ENCODE data around the gene TMOD4. TPM values are rescaled to one million over a fixed set of nuclear protein-coding genes. Genes with fewer than 3 reads are reported as not detected.

TMOD4 gene
- total RNA-seq, 1 experiment from 2014 or later, result 0.87 TPM

DNA sequence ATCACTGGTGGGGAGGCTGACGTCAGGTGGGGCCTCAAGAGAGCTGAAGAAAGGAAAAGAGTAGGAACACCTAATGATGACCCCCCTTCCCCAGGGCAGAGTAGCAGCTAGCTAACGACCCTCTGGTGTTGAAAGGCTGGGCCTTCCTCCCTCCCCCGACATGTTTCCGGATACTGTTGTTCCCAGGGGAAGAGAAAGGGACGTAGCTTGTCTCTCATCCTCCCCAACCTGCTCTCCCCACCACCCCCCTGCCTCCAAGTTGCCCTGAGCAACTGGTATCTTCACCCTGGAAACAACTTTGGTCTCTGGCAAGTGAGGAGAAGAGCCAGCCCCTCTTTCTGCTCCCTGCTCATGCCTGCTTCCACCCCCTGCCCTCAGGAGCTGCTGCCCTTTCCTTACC is 31.8 kb downstream of the TMOD4 start:
- DNase-seq (ENCODE audit: low read depth), result no peak

DNA sequence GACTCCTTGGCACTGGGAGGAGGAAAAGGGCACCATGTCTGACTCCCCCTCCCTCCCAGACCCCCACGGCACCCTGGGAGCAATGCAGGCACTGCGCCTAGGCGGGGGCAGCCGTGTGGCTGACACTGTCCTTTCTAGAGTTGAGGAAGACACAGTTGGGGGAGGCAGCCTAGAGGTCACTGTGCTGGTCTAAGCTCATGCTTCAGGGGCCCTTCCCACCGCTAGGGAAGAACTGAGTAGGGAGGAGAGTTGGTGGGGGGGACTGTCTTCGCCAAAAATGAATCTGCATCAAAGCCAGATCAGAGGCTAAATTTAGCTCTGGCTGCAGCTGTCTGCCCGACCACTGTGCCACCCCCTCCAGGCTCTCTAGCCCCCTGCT is 32.7 kb downstream of the TMOD4 start:
- DNase-seq (ENCODE audit: low read depth), result no peak

DNA sequence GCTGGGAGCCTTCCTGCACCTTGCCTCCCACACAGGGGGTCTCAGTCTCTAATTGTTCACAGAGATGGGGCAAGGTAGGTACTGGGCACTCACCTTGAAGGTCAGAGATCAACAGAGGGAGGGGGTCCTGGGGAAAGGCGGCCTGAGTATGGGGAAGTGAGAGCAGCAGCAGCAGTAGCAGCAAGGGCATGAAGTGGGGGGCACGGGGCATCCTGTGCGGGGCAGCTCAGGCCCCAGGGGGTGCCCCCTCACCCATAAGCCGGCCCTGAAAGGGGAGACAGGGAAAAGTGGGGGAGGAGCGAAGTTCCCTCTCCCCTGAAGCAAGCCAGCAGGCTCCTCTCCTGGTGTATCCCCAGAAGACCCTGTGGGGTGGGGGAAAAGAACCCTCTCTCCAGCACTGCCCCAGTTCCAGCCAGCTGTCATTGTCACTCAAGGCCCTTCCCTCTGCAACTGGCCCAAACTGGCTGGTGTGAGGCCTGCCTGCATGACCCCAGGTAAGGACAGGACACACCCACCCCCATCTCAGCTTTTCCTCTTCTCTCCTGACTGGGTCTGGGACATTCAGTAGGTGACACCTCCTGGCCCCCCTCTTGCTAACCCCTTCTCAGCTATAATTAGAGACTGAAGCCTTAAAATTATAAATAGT is 33.2 kb downstream of the TMOD4 start:
- no peak for DNase-seq (ENCODE audit: low read depth)

DNA sequence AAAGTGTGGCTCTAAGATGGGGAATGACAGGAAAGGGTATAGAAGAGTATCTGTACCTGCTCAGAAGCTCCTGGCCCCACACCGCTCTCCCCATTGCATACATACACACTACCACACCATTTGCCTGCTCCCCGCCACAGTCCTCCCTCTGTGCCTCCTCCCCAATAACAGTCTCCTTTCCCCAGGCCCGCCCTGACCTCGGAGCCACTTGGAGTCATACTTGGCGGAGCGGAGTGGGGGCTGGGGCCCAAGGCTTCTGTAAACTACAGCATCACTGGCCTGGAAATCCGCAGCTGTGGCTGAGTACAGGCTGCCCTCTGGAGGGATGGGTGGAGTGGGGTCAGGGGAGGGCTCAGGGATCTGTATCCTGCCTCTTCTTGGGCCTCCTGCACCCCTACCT is 38.0 kb downstream of the TMOD4 start:
- no peak for DNase-seq (ENCODE audit: low read depth)

DNA sequence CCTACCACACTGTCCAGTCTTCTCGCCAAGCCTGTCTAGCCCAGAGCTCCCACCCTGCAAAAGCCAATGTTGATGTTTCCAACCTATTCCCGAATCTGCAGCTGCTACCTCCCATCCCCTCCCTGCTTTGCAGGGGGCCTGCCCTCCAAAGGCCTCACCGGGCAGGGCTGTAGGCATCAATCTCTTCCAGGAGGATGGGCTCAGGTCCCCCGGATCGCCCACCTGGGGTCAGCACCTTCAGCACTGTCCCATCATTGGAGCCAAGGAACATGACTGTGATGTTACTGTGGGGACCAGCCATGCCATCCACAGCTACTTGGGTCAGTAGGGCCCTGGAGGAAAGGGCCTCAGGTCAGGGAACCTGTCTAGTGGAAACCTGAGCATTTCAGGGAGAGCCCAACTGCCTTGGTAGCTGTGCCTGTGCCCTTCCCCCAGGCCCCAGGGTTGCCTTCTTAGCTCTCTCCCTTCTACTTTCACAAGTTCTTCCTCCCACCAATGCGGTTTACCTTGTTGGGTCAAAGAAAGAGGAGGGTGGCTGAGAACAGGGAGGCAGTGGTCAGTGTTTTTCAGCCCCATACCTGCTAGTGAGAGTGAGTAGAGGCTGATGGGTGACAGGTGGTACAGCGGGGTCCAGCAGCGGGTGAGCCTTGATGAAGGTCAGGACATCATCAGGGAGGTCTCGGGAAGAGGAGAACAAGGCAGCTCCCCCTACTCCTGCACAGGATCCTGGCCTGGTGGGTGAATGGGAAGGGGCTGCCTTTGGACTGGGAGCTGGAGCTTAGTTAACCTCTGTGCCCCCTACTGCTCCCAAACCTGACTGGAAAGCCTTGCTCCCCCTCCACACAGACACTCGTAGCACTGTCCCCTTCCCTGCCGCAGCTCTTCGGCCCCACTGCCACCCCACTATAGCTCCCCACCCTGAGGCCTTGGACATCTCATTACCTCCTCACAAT is 40.1 kb downstream of the TMOD4 start:
- no peak for DNase-seq (ENCODE audit: low read depth)

DNA sequence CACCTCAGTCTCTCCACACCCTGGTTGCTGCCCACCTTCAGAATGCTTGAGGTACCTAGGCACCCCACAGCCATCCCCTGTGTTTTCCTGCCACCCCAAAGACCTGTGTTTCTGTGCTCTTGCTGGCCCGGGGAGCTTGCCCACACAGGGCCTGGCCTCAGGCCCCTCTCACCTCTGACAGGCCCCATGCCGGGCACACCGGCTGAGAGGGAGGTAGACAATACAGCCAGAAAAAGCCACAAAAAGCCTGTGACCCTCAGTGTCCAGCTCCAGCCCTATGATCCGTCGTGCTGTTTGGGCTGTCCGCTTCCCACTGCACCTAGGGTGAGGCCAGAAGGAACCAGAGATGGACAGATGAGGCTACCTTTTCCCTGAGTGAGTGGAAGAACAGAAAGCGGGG is 40.8 kb downstream of the TMOD4 start:
- DNase-seq (ENCODE audit: low read depth), result no peak

DNA sequence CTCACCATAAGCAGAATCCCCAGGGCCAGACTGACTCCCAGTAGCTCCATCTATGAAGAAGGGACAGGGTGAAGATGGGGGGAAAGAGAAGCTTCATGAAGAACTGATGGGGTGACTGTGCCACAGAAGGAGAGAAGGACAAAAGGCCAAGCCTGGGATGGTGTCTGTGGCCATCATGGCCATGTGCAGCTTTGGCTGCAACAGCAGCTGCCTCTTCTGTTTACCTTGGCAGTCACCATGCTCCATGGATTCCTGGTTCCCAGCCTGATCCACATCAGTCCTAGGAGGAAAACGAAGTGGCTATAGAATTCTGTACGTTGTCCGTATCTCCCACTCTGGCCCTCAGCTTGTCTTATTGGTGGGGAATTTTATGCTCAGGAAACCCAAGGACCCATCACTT is 41.4 kb downstream of the TMOD4 start:
- DNase-seq (ENCODE audit: low read depth), result no peak

DNA sequence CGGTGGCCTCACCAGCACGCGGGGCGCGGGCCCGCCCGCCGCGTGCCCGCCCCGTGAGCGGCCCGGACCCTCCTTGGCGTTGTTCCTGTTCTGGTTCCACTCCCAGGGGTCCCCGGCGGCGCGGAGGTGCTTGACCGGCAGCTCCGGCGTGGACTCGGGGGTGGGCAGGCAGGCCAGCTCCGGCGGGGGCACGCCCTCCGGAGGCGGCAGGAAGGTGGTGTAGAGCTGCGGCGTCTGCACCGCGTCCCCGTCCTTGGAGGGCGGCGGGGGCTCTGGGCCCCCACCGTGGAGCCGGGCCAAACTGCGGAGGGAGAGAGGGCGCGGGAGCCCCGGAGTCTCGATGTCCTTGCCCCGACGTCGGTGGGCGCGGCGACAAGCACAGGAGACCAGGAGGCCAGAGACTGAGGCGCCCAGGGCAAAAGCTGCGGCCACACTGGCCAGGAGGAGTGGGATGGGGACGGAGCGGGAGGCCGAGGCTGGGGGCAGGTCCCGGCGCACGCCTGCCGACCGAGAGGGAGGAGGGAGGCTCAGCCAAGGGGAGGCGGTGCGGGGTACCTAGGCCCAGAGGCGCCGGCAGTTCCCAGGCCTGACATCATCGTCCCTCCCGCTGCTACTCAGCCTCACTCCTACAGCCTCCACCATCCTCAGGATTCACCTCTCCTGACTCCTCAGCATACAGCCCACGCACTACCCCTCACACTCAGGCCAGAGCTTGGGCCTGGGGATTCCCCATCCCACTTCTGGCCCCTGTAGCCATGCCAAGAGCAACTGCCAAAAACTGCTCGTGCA is 42.6 kb downstream of the TMOD4 start:
- DNase-seq (ENCODE audit: low read depth), result no peak

DNA sequence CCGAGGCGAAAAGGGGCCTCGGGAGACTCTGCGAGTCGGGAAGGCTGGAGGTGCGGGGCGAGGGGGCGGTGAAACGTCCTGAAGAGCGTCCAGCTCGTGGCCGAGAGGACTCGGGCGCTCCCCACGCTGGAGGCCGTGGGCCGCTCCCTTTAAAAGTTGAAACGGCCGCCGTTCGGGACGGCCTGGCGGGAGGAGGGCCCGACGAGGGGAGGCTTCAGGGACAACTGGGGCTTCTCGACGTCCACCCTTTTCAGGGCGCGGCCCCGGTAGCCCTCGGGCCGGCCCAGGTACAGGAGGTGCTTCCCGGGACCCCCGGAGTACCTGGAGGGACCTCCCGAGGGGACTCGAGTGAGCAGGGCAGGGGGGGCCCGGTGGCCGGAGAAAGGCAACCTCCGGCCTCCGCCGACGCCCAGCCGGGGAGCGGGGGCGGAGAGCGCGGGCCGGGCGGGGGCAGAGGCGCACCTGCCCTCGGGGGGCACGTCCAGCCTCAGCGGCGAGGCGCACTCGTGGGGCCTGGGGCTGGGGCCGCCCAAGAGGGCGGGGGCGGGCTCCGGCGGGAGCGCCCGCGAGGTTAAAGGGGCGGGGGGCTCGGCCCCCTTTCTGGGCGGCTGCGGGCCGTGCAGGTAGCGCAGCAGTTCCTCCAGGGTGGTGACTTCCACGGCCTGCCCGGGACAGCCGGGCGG is 43.3 kb downstream of the TMOD4 start:
- DNase-seq (ENCODE audit: low read depth), result no peak

DNA sequence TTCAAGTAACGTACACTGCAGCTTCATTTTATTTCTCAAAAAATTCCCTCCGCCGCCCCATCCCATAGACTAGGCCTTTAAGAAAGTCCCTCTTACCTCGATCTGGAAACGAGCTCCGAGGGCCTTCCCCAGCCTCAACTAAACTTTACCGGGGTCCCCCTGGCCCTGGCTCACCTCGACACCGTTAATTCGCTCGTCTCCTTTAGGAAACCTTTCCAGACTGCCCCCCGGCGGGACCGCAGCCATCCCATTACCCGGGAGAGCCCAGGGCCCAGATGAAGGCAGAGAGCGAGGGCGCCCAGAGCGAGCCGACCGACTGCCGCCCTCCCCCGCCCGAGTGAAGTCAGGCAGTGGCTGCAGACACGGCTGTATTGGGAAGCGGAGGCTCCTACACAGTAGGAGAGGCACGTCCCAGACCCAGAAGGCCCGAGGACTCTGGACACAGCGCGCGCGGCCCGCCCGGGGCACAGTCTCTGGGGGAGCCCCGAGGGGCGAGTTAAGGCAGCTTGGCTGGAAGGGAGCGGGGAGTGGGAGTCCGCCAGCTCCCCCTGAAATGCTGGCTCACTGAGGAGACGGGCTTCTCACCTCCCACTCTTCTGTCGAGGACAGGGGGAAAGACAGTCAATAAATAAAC is 44.0 kb downstream of the TMOD4 start:
- DNase-seq (ENCODE audit: low read depth), result no peak

DNA sequence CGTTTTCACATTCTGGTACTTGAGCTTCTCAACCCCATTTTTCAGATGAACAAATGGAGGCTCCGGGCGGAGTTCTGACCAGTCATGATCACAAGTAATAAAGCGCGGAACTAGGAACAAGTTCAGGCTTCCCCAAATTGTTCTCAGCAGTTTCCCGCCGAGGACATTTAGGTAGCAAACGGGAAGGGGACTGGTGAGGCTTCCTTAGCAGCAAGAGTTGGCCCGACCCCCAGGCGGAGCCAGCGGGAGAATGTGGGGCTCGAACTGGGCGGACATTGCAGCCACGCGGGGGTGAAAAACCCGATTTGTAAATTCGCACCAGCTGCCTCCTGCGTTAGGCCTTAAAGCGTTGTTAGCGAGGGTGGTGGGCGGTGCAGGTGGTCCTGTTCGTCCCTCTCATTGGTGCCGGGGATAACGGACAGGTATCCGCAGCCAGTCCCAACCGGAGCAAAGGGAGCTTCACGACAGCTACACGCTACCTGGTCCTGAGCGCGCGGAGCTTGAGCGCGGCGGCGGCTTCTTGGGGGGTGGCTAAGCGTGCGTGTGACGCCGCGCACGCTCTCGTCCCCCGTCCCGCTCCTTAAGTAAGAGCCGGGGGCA is 44.7 kb downstream of the TMOD4 start:
- no peak for DNase-seq (ENCODE audit: low read depth)

DNA sequence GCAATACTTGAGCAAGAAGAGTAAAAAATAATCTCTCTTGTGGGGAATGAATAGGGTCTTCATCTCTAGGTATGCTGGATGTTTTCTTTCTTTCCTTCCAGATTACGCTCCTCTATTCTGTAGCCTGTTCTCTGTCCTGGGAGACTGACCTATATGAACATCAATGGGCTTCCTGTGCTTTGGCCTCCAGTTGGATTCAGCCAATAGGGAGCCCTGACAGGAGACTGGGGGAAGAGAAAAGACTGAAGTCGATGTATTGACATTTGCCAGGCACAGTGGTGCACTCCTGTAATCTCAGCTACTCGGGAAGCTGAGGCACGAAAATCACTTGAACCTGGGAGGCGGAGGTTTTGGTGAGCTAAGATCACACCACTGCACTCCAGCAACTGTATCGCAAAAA is 47.0 kb downstream of the TMOD4 start:
- no peak for DNase-seq (ENCODE audit: low read depth)

DNA sequence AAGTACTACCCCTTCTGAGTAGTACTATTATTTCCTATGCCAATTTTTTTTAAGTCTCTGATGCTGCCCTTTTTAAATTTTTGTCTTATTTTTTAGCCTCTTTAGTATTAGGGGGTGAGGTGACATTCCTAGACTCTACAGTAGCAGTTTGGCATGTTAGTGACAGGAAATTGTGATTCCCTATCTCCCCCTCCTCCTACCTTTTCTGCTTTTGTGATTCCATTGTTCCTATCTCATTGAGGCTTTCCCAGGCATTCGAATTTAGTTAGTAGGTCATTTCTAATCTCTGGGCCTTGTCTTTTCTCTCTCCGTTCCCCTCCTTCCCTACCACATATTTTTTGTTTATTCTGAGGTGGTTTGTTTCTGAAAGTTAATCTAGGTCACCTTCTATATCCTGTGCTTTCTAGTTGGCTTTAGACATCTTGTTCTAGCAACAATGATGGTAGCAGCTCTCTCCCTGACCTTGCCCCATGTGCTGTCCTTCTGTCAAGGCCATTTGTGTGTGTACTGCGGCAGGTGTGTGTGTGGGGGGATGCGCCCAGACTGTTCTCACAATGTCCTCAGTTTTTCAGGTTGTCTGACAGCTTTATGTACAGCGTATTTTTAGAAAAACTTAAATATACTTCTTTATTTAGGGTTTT is 50.9 kb downstream of the TMOD4 start:
- DNase-seq (ENCODE audit: low read depth), result no peak

Other genes with a start within 250 kb of the TMOD4 start
- 24.0 and 25.3 TPM in 2 replicates for gene SETDB1, start 249.6 kb downstream of the TMOD4 start, total RNA-seq (2014; rRNA removed; shearing (Covaris generic))
- 145 and 152 TPM in 2 replicates for gene CERS2, start 201.1 kb downstream of the TMOD4 start, total RNA-seq (2014; rRNA removed; shearing (Covaris generic))
- gene ANXA9, start 193.7 kb downstream of the TMOD4 start, total RNA-seq (2014; rRNA removed; shearing (Covaris generic)), result 0.55 and 0.63 TPM in 2 replicates
- gene MINDY1, start 169.1 kb downstream of the TMOD4 start, total RNA-seq (2014; rRNA removed; shearing (Covaris generic)), result 12.5 and 15.4 TPM in 2 replicates
- gene PRUNE1, start 167.5 kb downstream of the TMOD4 start, total RNA-seq (2014; rRNA removed; shearing (Covaris generic)), result 6.1 and 11.9 TPM in 2 replicates
- 0.10 TPM in 1 of 2 replicates, not detected in the other for gene BNIPL, start 139.4 kb downstream of the TMOD4 start, total RNA-seq (2014; rRNA removed; shearing (Covaris generic))
- 2.9 and 5.4 TPM in 2 replicates for gene C1orf56, start 128.2 kb downstream of the TMOD4 start, total RNA-seq (2014; rRNA removed; shearing (Covaris generic))
- 66.5 and 67.1 TPM in 2 replicates for gene CDC42SE1, start 116.4 kb downstream of the TMOD4 start, total RNA-seq (2014; rRNA removed; shearing (Covaris generic))
- 8.8 and 9.8 TPM in 2 replicates for gene MLLT11, start 115.6 kb downstream of the TMOD4 start, total RNA-seq (2014; rRNA removed; shearing (Covaris generic))
- gene GABPB2, start 105.2 kb downstream of the TMOD4 start, total RNA-seq (2014; rRNA removed; shearing (Covaris generic)), result 2.4 and 5.5 TPM in 2 replicates
- 0.80 and 1.5 TPM in 2 replicates for gene SEMA6C, start 29.4 kb downstream of the TMOD4 start, total RNA-seq (2014; rRNA removed; shearing (Covaris generic))
- not detected in 2 replicates for gene TNFAIP8L2, start 19.3 kb downstream of the TMOD4 start, total RNA-seq (2014; rRNA removed; shearing (Covaris generic))
- 8.6 and 9.4 TPM in 2 replicates for gene LYSMD1, start 10.1 kb downstream of the TMOD4 start, total RNA-seq (2014; rRNA removed; shearing (Covaris generic))
- gene SCNM1, start 9.8 kb downstream of the TMOD4 start, total RNA-seq (2014; rRNA removed; shearing (Covaris generic)), result 60.9 and 69.6 TPM in 2 replicates
- 52.9 and 59.3 TPM in 2 replicates for gene VPS72, start 14.2 kb upstream of the TMOD4 start, total RNA-seq (2014; rRNA removed; shearing (Covaris generic))
- gene PIP5K1A, start 22.6 kb upstream of the TMOD4 start, total RNA-seq (2014; rRNA removed; shearing (Covaris generic)), result 40.7 and 49.6 TPM in 2 replicates
- gene PSMD4, start 78.8 kb upstream of the TMOD4 start, total RNA-seq (2014; rRNA removed; shearing (Covaris generic)), result 233 and 234 TPM in 2 replicates
- 17.6 and 22.2 TPM in 2 replicates for gene ZNF687, start 106.3 kb upstream of the TMOD4 start, total RNA-seq (2014; rRNA removed; shearing (Covaris generic))
- 37.8 and 50.0 TPM in 2 replicates for gene PI4KB, start 151.4 kb upstream of the TMOD4 start, total RNA-seq (2014; rRNA removed; shearing (Covaris generic))
- gene RFX5, start 171.3 kb upstream of the TMOD4 start, total RNA-seq (2014; rRNA removed; shearing (Covaris generic)), result 34.8 and 46.4 TPM in 2 replicates
- not detected in 2 replicates for gene SELENBP1, start 196.7 kb upstream of the TMOD4 start, total RNA-seq (2014; rRNA removed; shearing (Covaris generic))
- gene PSMB4, start 223.6 kb upstream of the TMOD4 start, total RNA-seq (2014; rRNA removed; shearing (Covaris generic)), result 526 and 564 TPM in 2 replicates